CD4-positive, alpha-beta T cell (primary cell): Measurements from ENCODE around the gene GNB3. TPM values are rescaled to one million over a fixed set of nuclear protein-coding genes. Genes with fewer than 3 reads are reported as not detected.
A peak's percentile ranks its signal among the peaks of the same experiment; 100 is the strongest.
"Not testable (repeated sequence)": the region's sequence is repeated elsewhere in the genome, so short reads cannot be mapped to it uniquely, and the experiment has no call there.

Source experiments
- ATAC-seq: fragments of 200-7000 bp; cut with Tn5 transposase; one replicate; pipeline ENCODE4 v1.10.0; 2022; ENCODE audit warnings: mild to moderate bottlenecking; ENCODE audit not compliant: poor library complexity
- CTCF ChIA-PET: fragments of 350-600 bp; sonication (Branson Sonifier 250); formaldehyde crosslinking; loops from one replicate; lab custom pipeline; 2021; ENCODE audit warnings: antibody characterized with exemption, inconsistent platforms; lab: Charles Lee
- POLR2A ChIA-PET: fragments of 350-600 bp; sonication (Branson Sonifier 250); formaldehyde crosslinking; loops from one replicate; lab custom pipeline; 2021; ENCODE audit warnings: antibody characterized with exemption, inconsistent platforms; lab: Charles Lee
- DNase-seq, 14 experiments: peaks; one replicate each; pipeline ENCODE4 v3.0.0-alpha.2; 2013 to 2020; ENCODE audit warnings: mixed read lengths in 2 of 14
- H3K27ac ChIP-seq, 2 donors: one replicate each; pipeline versions ENCODE4 v1.5.1 to v1.7.0; 2013; ENCODE audit warnings: low read length in 2 of 2, low read depth in 1 of 2, mild to moderate bottlenecking in 1 of 2
- H3K27me3 ChIP-seq, 2 experiments: 1 replicate in 1 of 2; 2 replicates in 1 of 2; pipeline versions ENCODE4 v1.6.1 to v1.7.0; 2013; ENCODE audit warnings: low read length in 2 of 2, control low read depth in 1 of 2, mild to moderate bottlenecking in 1 of 2, moderate library complexity in 1 of 2; ENCODE audit not compliant: insufficient read depth in 2 of 2, control insufficient read depth in 1 of 2
- H3K36me3 ChIP-seq: one replicate; pipeline ENCODE4 v1.6.1; 2013; ENCODE audit warnings: low read length, control low read depth; ENCODE audit not compliant: insufficient read depth
- H3K4me1 ChIP-seq: one replicate; pipeline ENCODE4 v1.6.1; 2013; ENCODE audit warnings: low read length, control low read depth; ENCODE audit not compliant: insufficient read depth
- H3K4me3 ChIP-seq: one replicate; pipeline ENCODE4 v1.5.1; 2013; ENCODE audit warnings: mild to moderate bottlenecking, low read length, moderate library complexity
- H3K9me3 ChIP-seq, 2 experiments: 1 replicate in 1 of 2; 2 replicates in 1 of 2; pipeline versions ENCODE4 v1.6.1 to v1.7.0; 2013; ENCODE audit warnings: low read length in 2 of 2, mild to moderate bottlenecking in 2 of 2, control low read depth in 1 of 2, moderate library complexity in 1 of 2; ENCODE audit not compliant: control insufficient read depth in 1 of 2, insufficient read depth in 1 of 2
- H3K27ac Mint-ChIP-seq: one replicate; pipeline ENCODE4 v1.8.0; 2020; ENCODE audit warnings: mixed read lengths
- H3K27me3 Mint-ChIP-seq: one replicate; pipeline ENCODE4 v1.8.0; 2021; ENCODE audit warnings: mixed read lengths
- H3K36me3 Mint-ChIP-seq: one replicate; pipeline ENCODE4 v1.8.0; 2021; ENCODE audit warnings: low read depth, mixed read lengths
- H3K4me1 Mint-ChIP-seq: one replicate; pipeline ENCODE4 v1.8.0; 2021; ENCODE audit warnings: low read depth, mixed read lengths
- H3K4me3 Mint-ChIP-seq: one replicate; pipeline ENCODE4 v1.8.0; 2020; ENCODE audit warnings: mild to moderate bottlenecking, mixed read lengths
- H3K9me3 Mint-ChIP-seq: one replicate; pipeline ENCODE4 v1.8.0; 2020; ENCODE audit warnings: mixed read lengths
- CTCF ChIP-seq: fragments of 200-600 bp; IDR thresholded peaks from one replicate; pipeline ENCODE4 v1.8.0; 2022; ENCODE audit warnings: antibody characterized with exemption, mild to moderate bottlenecking
- intact Hi-C, 2 experiments: fragments of 100-400 bp; cut with DNase I in 1 of 2; cut with micrococcal nuclease in 1 of 2; formaldehyde crosslinking; loops; one replicate each; pipeline versions ENCODE4 v1.15.1 to v1.9.0; 2023 to 2025; cut with DNase I, micrococcal nuclease
- total RNA-seq, 174 experiments: library from RNA in 2 of 174; stranded (reverse) in 2 of 174; gene quantifications; one replicate each; pipeline ENCODE4 v1.2.3 and lab custom pipeline; 2021 to 2026

Gene GNB3
- total RNA-seq, 2 experiments from 2014 or later = 0.75 to 0.85 TPM

- peak overlapping the region; percentile 58 to 81 for H3K27ac ChIP-seq
- no peaks in the 10 kb centered on the region for H3K27me3 ChIP-seq
- Mint-ChIP-seq H3K9me3 (no peaks in the 10 kb centered on the region), H3K27me3 (no peaks in the 10 kb centered on the region), H3K4me1 (peaks cover 59% of the 10 kb centered on the region), H3K27ac (peak overlapping the region; percentile 78), H3K36me3 (peaks cover 32% of the 10 kb centered on the region), H3K4me3 (peak overlapping the region; percentile 88)
- peak overlapping the region; percentile 93 for H3K4me3 ChIP-seq
- H3K4me1 ChIP-seq = peaks cover 61% of the 10 kb centered on the region
- POLR2A ChIA-PET = interaction anchor here (0.6 to 4.4 kb wide), 39 partner anchors 8 to 404 kb away, joined by 3 to 106 read pairs (median 7); partner anchors contain the start of genes ATN1, C12orf57, C1RL and CD4
- H3K36me3 ChIP-seq = peaks cover 24% of the 10 kb centered on the region
- DNase-seq (peak; percentile 70 to 92 (median 80)), ATAC-seq (peak; percentile 37)
- TF ChIP-seq CTCF = peak; percentile 93
- CTCF ChIA-PET = interaction anchor here (0.6 to 10.3 kb wide), 48 partner anchors 8 to 302 kb away, joined by 3 to 153 read pairs (median 6); partner anchors contain the start of genes C12orf57, C1RL, CDCA3 and COPS7A
- intact Hi-C loops = loop anchor here (1.0 to 5.0 kb wide), 10 partner anchors 18 to 317 kb away; partner anchors contain the start of genes LPCAT3 (in 2 of the 2), PEX5 (in 2 of the 2), EMG1 (in 1 of the 2) and ENO2 (in 1 of the 2)
- no peaks in the 10 kb centered on the region for H3K9me3 ChIP-seq
These were observed 31.6 kb downstream of the GNB3 start for GRCh38 chr12:6872073-6873048.

GRCh38 chr12:6873094-6874014 lies 32.6 kb downstream of the GNB3 start, which contains the start of gene SPSB2:
SPSB2 (minus strand) TSS chr12:6873303; CDS start chr12:6872901, 402 bp downstream.
- ATAC-seq (peak; percentile 89), DNase-seq (peak; percentile 96 to 100 (median 99))
- Histone ChIP-seq H3K36me3 (peaks cover 24% of the 10 kb centered on the region), H3K27me3 (no peaks in the 10 kb centered on the region), H3K4me1 (peaks cover 57% of the 10 kb centered on the region), H3K4me3 (peak within 1 kb of the TSS; percentile 93), H3K9me3 (no peaks in the 10 kb centered on the region), H3K27ac (peak within 1 kb of the TSS; percentile 58 to 81)
- H3K4me3 Mint-ChIP-seq = peak within 1 kb of the TSS; percentile 88
- intact Hi-C loops = loop anchor here (1.0 to 5.0 kb wide), 9 partner anchors 17 to 316 kb away; partner anchors contain the start of genes LPCAT3 (in 2 of the 2), PEX5 (in 2 of the 2), EMG1 (in 1 of the 2) and ENO2 (in 1 of the 2)
- H3K36me3 Mint-ChIP-seq = peaks cover 32% of the 10 kb centered on the region
- ChIA-PET CTCF (interaction anchor here (0.7 to 10.3 kb wide), 45 partner anchors 9 to 303 kb away, joined by 3 to 153 read pairs (median 6); partner anchors contain the start of genes C12orf57, C1RL, CDCA3 and ENO2), POLR2A (interaction anchor here (0.6 to 4.4 kb wide), 39 partner anchors 9 to 405 kb away, joined by 3 to 106 read pairs (median 7); partner anchors contain the start of genes ATN1, C12orf57, C1RL and CD4)
- peak within 1 kb of the TSS; percentile 78 for H3K27ac Mint-ChIP-seq
- H3K4me1 Mint-ChIP-seq = peaks cover 54% of the 10 kb centered on the region
- no peak for TF ChIP-seq CTCF
- no peaks in the 10 kb centered on the region for H3K27me3 Mint-ChIP-seq
- H3K9me3 Mint-ChIP-seq = no peaks in the 10 kb centered on the region

DNA sequence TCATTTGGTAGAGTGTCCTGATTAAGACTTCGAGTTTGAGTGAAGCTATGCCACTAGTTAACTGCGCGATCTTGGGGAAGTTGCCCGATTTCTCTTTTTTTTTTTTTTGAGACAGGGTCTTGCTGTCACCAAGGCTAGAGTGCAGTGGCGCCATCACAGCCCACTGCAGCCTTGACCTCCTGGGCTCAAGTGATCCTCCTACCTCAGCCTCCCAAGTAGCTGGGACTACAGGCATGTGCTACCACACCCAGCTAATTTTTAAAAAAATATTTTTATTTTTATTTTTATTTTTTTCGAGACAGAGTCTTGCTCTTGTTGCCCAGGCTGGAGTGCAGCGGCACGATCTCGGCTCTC lies 33.3 kb downstream of the GNB3 start:
- POLR2A ChIA-PET = interaction anchor here (0.9 to 4.4 kb wide), 9 partner anchors 8 to 234 kb away, joined by 6 to 106 read pairs (median 23); partner anchors contain the start of genes ATN1, C12orf57, C1RL and CDCA3
- Mint-ChIP-seq H3K36me3 (peaks cover 32% of the 10 kb centered on the region), H3K4me3 (peak overlapping the region; percentile 88), H3K4me1 (peaks cover 48% of the 10 kb centered on the region), H3K27ac (peak overlapping the region; percentile 78)
- Histone ChIP-seq H3K27ac (peak overlapping the region in 1 of 2 donors; percentile 64), H3K4me3 (peak overlapping the region; percentile 93), H3K4me1 (peaks cover 51% of the 10 kb centered on the region), H3K36me3 (peaks cover 24% of the 10 kb centered on the region)
- not testable (repeated sequence) for ATAC-seq, H3K27me3 Mint-ChIP-seq, DNase-seq, H3K9me3 Mint-ChIP-seq, H3K9me3 ChIP-seq, H3K27me3 ChIP-seq
- CTCF ChIA-PET = interaction anchor here (0.7 to 10.3 kb wide), 6 partner anchors 9 to 71 kb away, joined by 3 to 153 read pairs (median 28); partner anchors contain the start of genes C12orf57, CDCA3, RNU7-1 and USP5
- intact Hi-C loops = loop anchor here (5.0 kb wide), 2 partner anchors 38 to 143 kb away; partner anchors contain the start of genes ENO2 (in 1 of the 2) and LPCAT3 (in 1 of the 2)

DNA sequence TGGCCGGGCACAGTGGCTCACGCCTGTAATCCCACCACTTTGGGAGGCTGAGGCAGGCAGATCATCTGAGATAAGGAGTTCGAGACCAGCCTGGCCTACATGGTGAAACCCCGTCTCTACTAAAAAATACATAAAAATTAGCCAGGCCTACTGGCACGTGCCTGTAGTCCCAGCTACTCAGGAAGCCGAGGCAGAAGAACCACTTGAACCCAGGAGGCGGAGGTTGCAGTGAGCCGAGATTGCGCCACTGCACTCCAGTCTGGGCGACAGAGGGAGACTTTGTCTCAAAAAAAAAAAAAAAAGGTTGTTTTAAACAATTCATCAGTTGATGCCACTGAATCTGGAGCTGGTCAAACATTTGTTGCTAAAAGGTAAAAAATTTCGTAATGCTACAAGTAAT lies 39.1 kb downstream of the GNB3 start:
- CTCF ChIA-PET, H3K9me3 Mint-ChIP-seq, POLR2A ChIA-PET, H3K4me3 ChIP-seq, H3K4me1 Mint-ChIP-seq, H3K27me3 Mint-ChIP-seq, DNase-seq, H3K4me3 Mint-ChIP-seq, intact Hi-C loops, H3K27ac Mint-ChIP-seq, H3K27ac ChIP-seq, H3K27me3 ChIP-seq, H3K9me3 ChIP-seq, H3K4me1 ChIP-seq, ATAC-seq, H3K36me3 Mint-ChIP-seq: not testable (repeated sequence)
- H3K36me3 ChIP-seq = peaks cover 11% of the 10 kb centered on the region
